Lung (tissue), 12 donors: ENCODE results near the gene NR4A3. TPM values are rescaled to one million over a fixed set of nuclear protein-coding genes. Genes with fewer than 3 reads are reported as not detected.
"Not testable (repeated sequence)": the region's sequence is repeated elsewhere in the genome, so short reads cannot be mapped to it uniquely, and the experiment has no call there.

Source experiments
- ATAC-seq: fragments of 200-7000 bp; cut with Tn5 transposase; one replicate; pipeline ENCODE4 v1.9.1; 2020; ENCODE audit warnings: moderate number of reproducible peaks; ENCODE audit not compliant: insufficient read depth, low FRiP score
- DNase-seq, 3 donors: peaks; one replicate each; pipeline ENCODE4 v3.0.0-alpha.2; 2013 to 2017
- H3K27ac ChIP-seq, 2 donors: one replicate each; pipeline ENCODE4 v1.5.1; 2013; ENCODE audit warnings: mild to moderate bottlenecking in 2 of 2, moderate library complexity in 2 of 2, control low read depth in 1 of 2, inconsistent platforms in 1 of 2, low read depth in 1 of 2, low read length in 1 of 2
- H3K27me3 ChIP-seq, 3 donors: one replicate each; pipeline ENCODE4 v1.5.1; 2013; ENCODE audit warnings: low read length in 2 of 3; ENCODE audit not compliant: control insufficient read depth in 3 of 3, insufficient read depth in 3 of 3
- H3K36me3 ChIP-seq, 4 donors: one replicate each; pipeline ENCODE4 v1.5.1; 2013; ENCODE audit warnings: low read length in 4 of 4, mild to moderate bottlenecking in 1 of 4, moderate library complexity in 1 of 4; ENCODE audit not compliant: control insufficient read depth in 4 of 4, insufficient read depth in 4 of 4
- H3K4me1 ChIP-seq, 5 donors: one replicate each; pipeline ENCODE4 v1.5.1; 2013; ENCODE audit warnings: low read length in 5 of 5, mild to moderate bottlenecking in 2 of 5, moderate library complexity in 1 of 5; ENCODE audit not compliant: control insufficient read depth in 5 of 5, insufficient read depth in 5 of 5
- H3K4me3 ChIP-seq: one replicate; pipeline ENCODE4 v1.5.1; 2013; ENCODE audit warnings: mild to moderate bottlenecking, control low read depth, moderate library complexity
- H3K9ac ChIP-seq, 2 donors: one replicate each; pipeline ENCODE4 v1.5.1; 2013; ENCODE audit warnings: low read length in 2 of 2, control low read depth in 1 of 2; ENCODE audit not compliant: insufficient read depth in 1 of 2
- H3K9me3 ChIP-seq, 4 donors: one replicate each; pipeline ENCODE4 v1.5.1; 2013; ENCODE audit warnings: low read length in 3 of 4, mild to moderate bottlenecking in 1 of 4, moderate library complexity in 1 of 4; ENCODE audit not compliant: control insufficient read depth in 4 of 4, insufficient read depth in 3 of 4
- CTCF ChIP-seq: IDR thresholded peaks from 2 replicates; pipeline ENCODE4 v1.5.1; 2012; ENCODE audit warnings: mild to moderate bottlenecking; ENCODE audit errors: control extremely low read depth, extremely low read depth
- WGBS, 2 donors: extraction: QIAGEN DNeasy Blood & Tissue Kit; methylation state at CpG; one replicate each; pipeline ENCODE4 v1.1.7; 2013; 5-methylcytosine and 5-hydroxymethylcytosine counted together
- polyA plus RNA-seq, 2 donors: library from polyadenylated mRNA; stranded (reverse); fragments of 200-250 nt; gene quantifications; one replicate each; pipeline ENCODE4 v1.2.1, GENCODE V29; 2013
- total RNA-seq, 2 donors: library from RNA; depleted of rRNA in 1 of 2; stranded (reverse); fragments of >200 nt in 1 of 2; gene quantifications; one replicate each; pipeline ENCODE4 v1.2.1, GENCODE V29; 2014 to 2021
- donor health status: control.
- donor health status: control.
- donor health status: Bipolar disorder and iron deficiency.
- donor health status: healthy.
- donor health status: DM: yes; HTN: yes; CAD: no.

The NR4A3 gene
- total and polyA plus RNA-seq, 4 donors = 2.3 to 11.7 (median 2.6) TPM

- 86 to 90% methylated on average over 8 of the region's 8 CpGs for WGBS, 2 donors
- Histone ChIP-seq H3K4me3 (no peak overlapping the region), H3K27ac (no peak overlapping the region), H3K36me3 (peaks cover 0 to 14% (median 0%) of the 10 kb centered on the region in 4 donors), H3K27me3 (no peaks in the 10 kb centered on the region), H3K4me1 (no peaks in the 10 kb centered on the region), H3K9ac (no peak overlapping the region), H3K9me3 (peaks cover 0 to 2% (median 0%) of the 10 kb centered on the region in 4 donors)
- DNase-seq (no peak), ATAC-seq (no peak)
- TF ChIP-seq CTCF = no peak
These were observed 33.9 kb downstream of the NR4A3 start for GRCh38 chr9:99855467-99856176.

DNA sequence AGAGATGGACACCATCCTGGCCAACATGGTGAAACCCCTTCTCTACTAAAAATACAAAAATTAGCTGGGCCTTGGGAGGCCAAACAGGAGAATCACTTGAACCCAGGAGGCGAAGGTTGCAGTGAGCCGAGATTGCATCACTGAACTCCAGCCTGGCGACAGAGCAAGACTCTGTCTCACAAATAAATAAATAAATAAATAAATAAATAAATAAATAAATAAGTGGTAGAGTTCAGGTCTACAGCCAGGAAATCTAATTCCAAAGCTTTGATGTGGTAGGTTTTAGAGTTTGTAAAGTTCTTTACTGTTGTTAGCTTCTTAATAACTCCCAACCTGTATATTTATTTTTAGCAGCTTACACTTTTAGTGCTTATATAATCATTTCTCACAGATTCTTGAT is 35.9 kb downstream of the NR4A3 start:
- not testable (repeated sequence) for H3K9me3 ChIP-seq, H3K27ac ChIP-seq, H3K27me3 ChIP-seq, H3K4me3 ChIP-seq, DNase-seq, ATAC-seq, H3K9ac ChIP-seq, H3K4me1 ChIP-seq
- 96 to 97% methylated on average over 3 of the region's 3 CpGs for WGBS, 2 donors
- H3K36me3 ChIP-seq = peaks cover 0 to 10% (median 0%) of the 10 kb centered on the region in 4 donors

- Histone ChIP-seq H3K27me3 (no peaks in the 10 kb centered on the region), H3K36me3 (peaks cover 0 to 7% (median 0%) of the 10 kb centered on the region in 4 donors), H3K9me3 (peaks cover 0 to 2% (median 0%) of the 10 kb centered on the region in 4 donors), H3K4me1 (no peaks in the 10 kb centered on the region), H3K27ac (no peak overlapping the region), H3K4me3 (no peak overlapping the region), H3K9ac (no peak overlapping the region)
- no peak for TF ChIP-seq CTCF
- 94 to 96% methylated on average over 3 of the region's 3 CpGs for WGBS, 2 donors
- ATAC-seq (no peak), DNase-seq (no peak)
These were observed 36.4 kb downstream of the NR4A3 start for GRCh38 chr9:99858087-99858486.

- Histone ChIP-seq H3K4me1 (no peaks in the 10 kb centered on the region), H3K9me3 (peaks cover 0 to 2% (median 0%) of the 10 kb centered on the region in 4 donors), H3K27me3 (no peaks in the 10 kb centered on the region), H3K27ac (no peak overlapping the region), H3K36me3 (peaks cover 0 to 18% (median 0%) of the 10 kb centered on the region in 4 donors), H3K9ac (no peak overlapping the region), H3K4me3 (no peak overlapping the region)
- 81 to 90% methylated on average over 5 of the region's 5 CpGs for WGBS, 2 donors
- ATAC-seq = no peak
- DNase-seq = no peak
- TF ChIP-seq CTCF = no peak
These were observed 37.7 kb downstream of the NR4A3 start for GRCh38 chr9:99859243-99859980.
